Parathyroid adenoma (tissue), 2 donors: Measurements from ENCODE around the gene YOD1.

ENCODE experiments used
- H2AFZ ChIP-seq: fragments of 300-600 bp; sonication (generic); one replicate; pipeline ENCODE4 v1.7.0; 2017; ENCODE audit warnings: antibody characterized with exemption, mild to moderate bottlenecking
- H3K27ac ChIP-seq: fragments of 300-600 bp; sonication (generic); one replicate; pipeline ENCODE4 v1.7.0; 2017
- H3K27me3 ChIP-seq: fragments of 300-600 bp; sonication (generic); one replicate; pipeline ENCODE4 v1.7.0; 2017; ENCODE audit warnings: low read length; ENCODE audit not compliant: control insufficient read depth, insufficient read depth
- H3K36me3 ChIP-seq: fragments of 300-600 bp; sonication (generic); one replicate; pipeline ENCODE4 v1.7.0; 2017; ENCODE audit warnings: low read length; ENCODE audit not compliant: control insufficient read depth, insufficient read depth
- H3K4me1 ChIP-seq: fragments of 300-600 bp; sonication (generic); one replicate; pipeline ENCODE4 v1.7.0; 2017; ENCODE audit warnings: control low read depth
- H3K4me2 ChIP-seq: fragments of 300-600 bp; sonication (generic); one replicate; pipeline ENCODE4 v1.7.0; 2017; ENCODE audit warnings: low read length
- H3K4me3 ChIP-seq: fragments of 300-600 bp; sonication (generic); one replicate; pipeline ENCODE4 v1.7.0; 2017; ENCODE audit warnings: low read depth, low read length
- H3K79me2 ChIP-seq: fragments of 300-600 bp; sonication (generic); one replicate; pipeline ENCODE4 v1.7.0; 2017; ENCODE audit warnings: control low read depth
- H3K9ac ChIP-seq: fragments of 300-600 bp; sonication (generic); one replicate; pipeline ENCODE4 v1.7.0; 2017; ENCODE audit warnings: mild to moderate bottlenecking
- H3K9me3 ChIP-seq: fragments of 300-600 bp; sonication (generic); one replicate; pipeline ENCODE4 v1.7.0; 2017; ENCODE audit warnings: low read length; ENCODE audit not compliant: control insufficient read depth
- TF ChIP-seq, protein P1 (sequence below): fragments of 300-600 bp; sonication (generic); IDR thresholded peaks from one replicate; pipeline ENCODE4 v1.7.0; 2017; ENCODE audit warnings: antibody characterized with exemption, mild to moderate bottlenecking
- donor health status: primary hyperparathyroidism.

The YOD1 gene

DNA sequence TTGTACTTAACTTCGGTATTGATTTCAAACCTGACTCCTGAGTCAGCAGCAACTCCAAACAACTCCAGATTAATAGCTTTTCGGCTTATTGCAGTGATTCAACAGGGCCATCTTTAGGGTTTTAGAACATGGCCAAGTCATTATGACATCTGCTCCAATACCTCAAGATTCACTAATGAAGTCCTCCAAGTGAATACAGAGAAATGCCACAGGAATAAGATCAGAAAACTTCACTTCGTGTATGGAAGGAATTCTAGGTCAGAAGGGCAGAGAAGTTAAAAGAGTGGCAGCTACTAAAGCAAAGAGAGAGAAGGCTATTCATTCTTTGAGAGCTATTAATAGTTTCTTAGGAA is 10.9 kb downstream of the YOD1 start:
- Histone ChIP-seq H3K79me2 (no peaks in the 10 kb centered on the region), H3K27ac (no peak overlapping the region), H3K9ac (no peak overlapping the region), H2AFZ (no peak overlapping the region), H3K36me3 (no peaks in the 10 kb centered on the region), H3K9me3 (no peaks in the 10 kb centered on the region), H3K4me2 (no peak overlapping the region), H3K4me1 (no peaks in the 10 kb centered on the region), H3K27me3 (no peaks in the 10 kb centered on the region), H3K4me3 (no peak overlapping the region)
- TF ChIP-seq, protein P1, sequence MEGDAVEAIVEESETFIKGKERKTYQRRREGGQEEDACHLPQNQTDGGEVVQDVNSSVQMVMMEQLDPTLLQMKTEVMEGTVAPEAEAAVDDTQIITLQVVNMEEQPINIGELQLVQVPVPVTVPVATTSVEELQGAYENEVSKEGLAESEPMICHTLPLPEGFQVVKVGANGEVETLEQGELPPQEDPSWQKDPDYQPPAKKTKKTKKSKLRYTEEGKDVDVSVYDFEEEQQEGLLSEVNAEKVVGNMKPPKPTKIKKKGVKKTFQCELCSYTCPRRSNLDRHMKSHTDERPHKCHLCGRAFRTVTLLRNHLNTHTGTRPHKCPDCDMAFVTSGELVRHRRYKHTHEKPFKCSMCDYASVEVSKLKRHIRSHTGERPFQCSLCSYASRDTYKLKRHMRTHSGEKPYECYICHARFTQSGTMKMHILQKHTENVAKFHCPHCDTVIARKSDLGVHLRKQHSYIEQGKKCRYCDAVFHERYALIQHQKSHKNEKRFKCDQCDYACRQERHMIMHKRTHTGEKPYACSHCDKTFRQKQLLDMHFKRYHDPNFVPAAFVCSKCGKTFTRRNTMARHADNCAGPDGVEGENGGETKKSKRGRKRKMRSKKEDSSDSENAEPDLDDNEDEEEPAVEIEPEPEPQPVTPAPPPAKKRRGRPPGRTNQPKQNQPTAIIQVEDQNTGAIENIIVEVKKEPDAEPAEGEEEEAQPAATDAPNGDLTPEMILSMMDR, result no peak

DNA sequence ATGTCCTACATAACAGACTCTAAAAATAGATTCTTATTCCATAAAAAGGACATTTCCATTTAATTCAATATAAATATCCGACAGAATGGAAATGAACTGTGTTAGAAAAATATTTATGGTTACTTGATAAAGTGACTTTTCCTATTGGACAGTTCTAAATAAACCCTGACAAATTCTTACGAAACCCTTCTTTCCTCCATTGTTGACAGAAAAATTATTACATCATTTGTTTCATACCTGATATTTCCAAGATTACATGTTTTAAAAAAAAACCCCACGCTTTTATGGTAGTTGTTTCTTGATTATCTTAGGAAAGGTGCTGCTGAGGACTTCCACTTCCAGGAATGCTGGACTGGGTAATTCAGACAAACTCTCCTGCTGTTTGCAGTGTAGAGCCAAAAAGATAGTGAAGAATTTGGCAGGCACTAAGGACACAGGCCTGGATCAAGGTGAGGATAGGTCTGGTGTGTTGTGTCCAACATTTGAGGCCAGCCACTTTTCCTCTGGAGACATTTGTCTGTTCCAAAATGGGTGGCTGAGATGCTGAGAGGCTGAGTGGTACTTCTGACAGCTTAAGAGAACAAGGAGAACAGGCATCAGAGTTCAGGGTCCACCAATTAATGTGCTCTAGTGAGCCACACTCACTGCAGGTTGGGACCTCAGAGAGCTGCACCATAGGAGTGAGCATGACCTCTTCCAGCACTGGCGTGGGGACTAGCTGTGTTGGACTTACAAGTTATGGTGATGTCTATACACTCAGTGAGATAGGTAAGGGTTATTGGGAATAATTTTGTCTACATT is 11.4 kb downstream of the YOD1 start:
- Histone ChIP-seq H3K4me2 (no peak overlapping the region), H3K9me3 (no peaks in the 10 kb centered on the region), H3K36me3 (no peaks in the 10 kb centered on the region), H3K27ac (no peak overlapping the region), H3K79me2 (no peaks in the 10 kb centered on the region), H3K27me3 (no peaks in the 10 kb centered on the region), H3K4me3 (no peak overlapping the region), H3K9ac (no peak overlapping the region), H3K4me1 (no peaks in the 10 kb centered on the region), H2AFZ (no peak overlapping the region)
- TF ChIP-seq, protein P1, result no peak

DNA sequence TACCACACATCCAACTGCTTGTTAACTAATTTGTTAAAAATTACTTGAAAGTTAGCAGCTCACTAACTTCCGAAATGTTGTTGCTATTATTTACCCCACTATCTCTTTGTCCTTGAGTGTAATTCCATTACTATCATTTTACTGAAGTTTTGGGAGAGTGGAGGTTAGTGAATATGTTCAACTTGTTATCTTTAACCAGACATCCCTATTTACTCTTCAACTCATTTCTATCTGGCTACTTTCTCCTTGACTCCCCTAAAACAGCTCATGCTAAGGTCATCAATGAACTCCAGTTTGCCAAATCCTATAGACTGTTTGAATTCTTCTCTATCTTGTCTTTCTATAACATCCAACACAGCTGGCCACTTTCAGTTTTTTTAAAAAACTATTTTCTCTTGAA is 14.1 kb downstream of the YOD1 start:
- Histone ChIP-seq H3K9me3 (no peaks in the 10 kb centered on the region), H3K4me1 (no peaks in the 10 kb centered on the region), H3K27ac (no peak overlapping the region), H3K4me3 (no peak overlapping the region), H3K9ac (no peak overlapping the region), H2AFZ (no peak overlapping the region), H3K79me2 (no peaks in the 10 kb centered on the region), H3K36me3 (no peaks in the 10 kb centered on the region), H3K27me3 (no peaks in the 10 kb centered on the region), H3K4me2 (no peak overlapping the region)
- TF ChIP-seq, protein P1, result no peak

DNA sequence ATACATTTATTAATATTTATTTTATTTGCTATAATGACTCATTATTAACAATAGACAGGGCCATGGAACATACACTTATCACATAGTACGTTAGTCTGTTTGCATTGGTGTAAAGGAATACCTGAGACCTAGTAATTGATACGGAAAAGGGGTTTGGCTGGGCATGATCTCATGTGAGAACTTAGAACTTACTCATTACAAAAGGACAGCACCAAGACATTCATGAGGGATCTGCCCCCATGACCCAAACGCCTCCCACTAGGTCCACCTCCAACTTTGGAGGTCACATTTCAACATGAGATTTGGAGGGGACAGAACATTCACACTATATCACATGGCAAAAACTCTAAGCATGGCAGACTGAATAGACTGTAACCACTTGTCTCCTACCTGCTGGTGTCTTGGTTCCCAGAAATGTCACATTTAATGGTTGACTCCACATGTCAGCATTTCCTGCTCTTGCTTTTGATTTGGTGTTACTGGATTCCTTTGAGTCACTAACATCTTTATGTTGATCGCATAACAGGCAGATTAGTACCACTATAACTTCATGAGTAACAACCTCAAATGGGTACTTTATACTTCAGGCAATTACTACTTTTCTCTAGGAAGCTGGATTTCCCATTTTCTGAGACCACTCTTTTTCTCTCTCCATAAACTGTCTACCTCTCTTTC is 15.0 kb downstream of the YOD1 start:
- Histone ChIP-seq H3K27ac (no peak overlapping the region), H2AFZ (no peak overlapping the region), H3K4me2 (no peak overlapping the region), H3K36me3 (no peaks in the 10 kb centered on the region), H3K9me3 (no peaks in the 10 kb centered on the region), H3K79me2 (no peaks in the 10 kb centered on the region), H3K9ac (no peak overlapping the region), H3K27me3 (no peaks in the 10 kb centered on the region), H3K4me3 (no peak overlapping the region), H3K4me1 (no peaks in the 10 kb centered on the region)
- TF ChIP-seq, protein P1, result no peak

DNA sequence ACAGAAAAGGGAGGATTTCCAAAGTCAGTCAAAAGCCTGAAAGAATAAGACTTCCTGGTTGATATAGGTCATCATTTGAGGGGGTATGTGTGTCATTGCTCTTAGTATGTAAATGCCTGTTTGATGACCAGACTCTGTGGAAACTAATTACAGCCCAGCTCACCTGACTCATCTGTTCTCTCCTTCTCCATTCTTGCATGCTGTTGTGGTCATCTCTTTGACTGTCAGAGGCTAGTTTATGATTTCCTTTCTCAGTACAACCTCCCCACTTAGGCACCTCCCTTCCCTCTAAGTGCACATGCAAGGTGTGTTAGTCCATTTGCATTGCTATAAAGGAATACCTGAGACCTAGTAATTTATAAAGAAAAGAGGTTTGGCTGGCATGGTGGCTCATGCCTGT is 16.0 kb downstream of the YOD1 start:
- H3K27ac ChIP-seq, result no peak overlapping the region
- H3K9ac ChIP-seq, result no peak overlapping the region
- H3K4me2 ChIP-seq, result no peak overlapping the region
- TF ChIP-seq, protein P1, result no peak
- no peaks in the 10 kb centered on the region for H3K36me3 ChIP-seq
- H3K79me2 ChIP-seq, result no peaks in the 10 kb centered on the region
- no peak overlapping the region for H3K4me3 ChIP-seq
- no peak overlapping the region for H2AFZ ChIP-seq
- no peaks in the 10 kb centered on the region for H3K27me3 ChIP-seq
- no peaks in the 10 kb centered on the region for H3K4me1 ChIP-seq
- no peaks in the 10 kb centered on the region for H3K9me3 ChIP-seq
